OCI-LY3 (cell line): ENCODE measurements around the gene ZFYVE21.

Experiments used
- EZH2phosphoT487 ChIP-seq: fragments of 200-600 bp; shearing (Covaris generic); IDR thresholded peaks from 2 replicates; pipeline ENCODE4 v1.6.1; 2018; ENCODE audit warnings: antibody characterized with exemption, mixed run types, low read depth
- TF ChIP-seq, protein P1 (sequence below): fragments of 200-600, 300-600 bp; sonication (generic); IDR thresholded peaks from 2 replicates; pipeline ENCODE4 v1.5.1; 2014; ENCODE audit warnings: antibody characterized with exemption, low read length, low read depth

DNA sequence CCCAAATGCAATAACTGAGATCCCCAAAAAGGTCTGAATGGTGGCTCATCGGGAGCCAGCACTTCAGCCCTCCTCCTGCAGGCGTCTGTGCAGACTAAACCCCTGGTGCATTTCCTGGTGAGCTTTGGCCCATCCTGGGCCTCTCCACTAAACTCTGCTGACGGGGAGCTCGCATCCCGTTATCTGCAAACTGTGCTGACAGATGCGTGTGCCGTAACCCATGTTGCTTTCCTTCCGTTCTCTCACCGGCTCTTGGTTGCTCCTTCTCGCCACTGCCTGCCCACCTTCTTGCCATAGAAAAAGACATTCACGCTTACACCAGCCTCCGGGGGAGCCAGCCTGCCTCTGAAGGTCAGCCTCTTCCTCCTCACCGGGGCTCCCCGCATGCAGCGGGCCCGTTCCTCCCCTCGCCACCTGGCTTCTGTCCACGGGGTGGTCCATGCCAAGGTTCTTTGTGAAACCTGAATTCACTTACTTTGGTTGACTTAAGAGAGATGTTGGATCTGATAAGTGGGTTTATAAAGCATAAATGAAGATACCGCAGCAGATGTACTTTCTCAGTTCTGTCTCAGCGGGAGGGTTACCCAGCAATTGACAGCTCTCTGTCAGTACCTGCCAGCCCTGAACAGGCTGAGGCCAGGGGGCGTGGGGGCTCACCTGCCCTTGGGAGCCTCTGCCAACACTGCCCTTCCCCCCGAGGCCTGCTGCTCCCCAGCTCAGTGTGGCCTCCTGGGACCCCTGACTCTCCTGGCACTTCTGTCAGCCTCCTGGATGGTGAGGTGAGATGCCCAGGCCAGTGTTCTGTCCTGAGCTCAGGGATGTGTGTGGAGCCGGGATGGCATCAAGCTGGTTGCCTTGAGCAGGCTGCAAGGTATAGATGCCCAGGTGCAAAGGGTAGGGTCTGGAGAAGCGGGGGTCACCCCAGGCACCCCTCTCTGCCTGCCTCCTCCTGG lies 14.2 kb downstream of the ZFYVE21 start:
- TF ChIP-seq, protein P1, sequence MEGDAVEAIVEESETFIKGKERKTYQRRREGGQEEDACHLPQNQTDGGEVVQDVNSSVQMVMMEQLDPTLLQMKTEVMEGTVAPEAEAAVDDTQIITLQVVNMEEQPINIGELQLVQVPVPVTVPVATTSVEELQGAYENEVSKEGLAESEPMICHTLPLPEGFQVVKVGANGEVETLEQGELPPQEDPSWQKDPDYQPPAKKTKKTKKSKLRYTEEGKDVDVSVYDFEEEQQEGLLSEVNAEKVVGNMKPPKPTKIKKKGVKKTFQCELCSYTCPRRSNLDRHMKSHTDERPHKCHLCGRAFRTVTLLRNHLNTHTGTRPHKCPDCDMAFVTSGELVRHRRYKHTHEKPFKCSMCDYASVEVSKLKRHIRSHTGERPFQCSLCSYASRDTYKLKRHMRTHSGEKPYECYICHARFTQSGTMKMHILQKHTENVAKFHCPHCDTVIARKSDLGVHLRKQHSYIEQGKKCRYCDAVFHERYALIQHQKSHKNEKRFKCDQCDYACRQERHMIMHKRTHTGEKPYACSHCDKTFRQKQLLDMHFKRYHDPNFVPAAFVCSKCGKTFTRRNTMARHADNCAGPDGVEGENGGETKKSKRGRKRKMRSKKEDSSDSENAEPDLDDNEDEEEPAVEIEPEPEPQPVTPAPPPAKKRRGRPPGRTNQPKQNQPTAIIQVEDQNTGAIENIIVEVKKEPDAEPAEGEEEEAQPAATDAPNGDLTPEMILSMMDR = no peak
- no peak for TF ChIP-seq EZH2phosphoT487
